GM19238 (cell line): ENCODE data around the gene ZMYM1.
"Not testable (repeated sequence)": the region's sequence is repeated elsewhere in the genome, so short reads cannot be mapped to it uniquely, and the experiment has no call there.

Experiments
- DNase-seq: peaks from one replicate; pipeline ENCODE4 v3.0.0; 2011; ENCODE audit warnings: low spot score; ENCODE audit not compliant: insufficient read length

The ZMYM1 gene

GRCh38 chr1:35073265-35073811 is 5.8 kb upstream of the ZMYM1 start:
- DNase-seq = no peak

- not testable (repeated sequence) for DNase-seq
Observed at GRCh38 chr1:35076426-35076825, 2.8 kb upstream of the ZMYM1 start.

- no peak for DNase-seq
Observed at GRCh38 chr1:35080171-35080854, 1.1 kb downstream of the ZMYM1 start.

- no peak for DNase-seq
Observed at GRCh38 chr1:35085421-35085820, 6.2 kb downstream of the ZMYM1 start.

- DNase-seq = no peak
Observed at GRCh38 chr1:35097224-35097623, 18.0 kb downstream of the ZMYM1 start.

GRCh38 chr1:35111106-35111505 is 31.9 kb downstream of the ZMYM1 start:
- no peak for DNase-seq

- no peak for DNase-seq
Observed at GRCh38 chr1:35112668-35113067, 33.5 kb downstream of the ZMYM1 start.

- no peak for DNase-seq
Observed at GRCh38 chr1:35115459-35116383, 36.5 kb downstream of the ZMYM1 start.

- DNase-seq = peak; percentile 54
Observed at GRCh38 chr1:35120458-35121133, 41.4 kb downstream of the ZMYM1 start.

- no peak for DNase-seq
Observed at GRCh38 chr1:35122311-35122710, 43.1 kb downstream of the ZMYM1 start.

GRCh38 chr1:35126546-35126945 is 47.4 kb downstream of the ZMYM1 start:
- DNase-seq = no peak

- no peak for DNase-seq
Observed at GRCh38 chr1:35129080-35129479, 49.9 kb downstream of the ZMYM1 start.

GRCh38 chr1:35136780-35137179 is 57.6 kb downstream of the ZMYM1 start:
- no peak for DNase-seq

GRCh38 chr1:35137590-35137989 is 58.4 kb downstream of the ZMYM1 start:
- DNase-seq = not testable (repeated sequence)

GRCh38 chr1:35142294-35142693 is 63.1 kb downstream of the ZMYM1 start:
- DNase-seq = not testable (repeated sequence)

- not testable (repeated sequence) for DNase-seq
Observed at GRCh38 chr1:35142728-35143127, 63.5 kb downstream of the ZMYM1 start.

- no peak for DNase-seq
Observed at GRCh38 chr1:35143737-35144508, 64.7 kb downstream of the ZMYM1 start.

GRCh38 chr1:35145892-35146549 is 66.8 kb downstream of the ZMYM1 start:
- DNase-seq = not testable (repeated sequence)

GRCh38 chr1:35151220-35151619 is 72.0 kb downstream of the ZMYM1 start:
- no peak for DNase-seq

GRCh38 chr1:35164893-35165292 is 85.7 kb downstream of the ZMYM1 start:
- DNase-seq = no peak
